Esophagus muscularis mucosa (tissue), 4 donors: Measurements from ENCODE around the gene TUBB.

Source experiments
- CTCF ChIP-seq, 3 experiments: fragments of 200-600 bp in 2 of 3; fragments of 450-650 bp in 1 of 3; sonication (generic) in 2 of 3; IDR thresholded peaks; one replicate each; pipeline ENCODE4 v1.5.1; 2017 to 2019; ENCODE audit warnings: antibody characterized with exemption in 3 of 3, mild to moderate bottlenecking in 2 of 3, moderate library complexity in 1 of 3
- EP300 ChIP-seq: sonication (generic); formaldehyde crosslinking; IDR thresholded peaks from one replicate; pipeline ENCODE4 v1.6.1; 2017; ENCODE audit warnings: antibody characterized with exemption
- POLR2A ChIP-seq: fragments of 450-650 bp; IDR thresholded peaks from one replicate; pipeline ENCODE4 v1.6.1; 2017; ENCODE audit warnings: antibody characterized with exemption, moderate library complexity, mild to moderate bottlenecking, low read depth

- no peak for TF ChIP-seq POLR2A
- no peak for TF ChIP-seq CTCF (IDR thresholded peaks at IDR 0.05)
- no peak for TF ChIP-seq EP300
Measured at GRCh38 chr6:30769853-30770524, 49.8 kb downstream of the TUBB start.
